CD4-positive, CD25-positive, alpha-beta regulatory T cell (primary cell): ENCODE measurements around the gene APOA4. TPM values are rescaled to one million over a fixed set of nuclear protein-coding genes. Genes with fewer than 3 reads are reported as not detected.

Experiments used
- ATAC-seq, 2 donors: fragments of 150-1000 bp; cut with Tn5 transposase; one replicate each; pipeline ENCODE4 v1.10.0; 2021; ENCODE audit warnings: low read depth in 2 of 2, moderate number of reproducible peaks in 2 of 2, moderate library complexity in 1 of 2
- DNase-seq, 3 donors: peaks; one replicate each; pipeline versions ENCODE4 v3.0.0 to v3.0.0-alpha.2; 2012 to 2022; ENCODE audit warnings: mixed read lengths in 1 of 3
- H3K27ac ChIP-seq: one replicate; pipeline ENCODE4 v1.7.0; 2013; ENCODE audit warnings: mild to moderate bottlenecking, low read length; ENCODE audit not compliant: insufficient read depth, poor library complexity, severe bottlenecking
- H3K27me3 ChIP-seq: one replicate; pipeline ENCODE4 v1.7.0; 2013; ENCODE audit warnings: low read length; ENCODE audit not compliant: control insufficient read depth, insufficient read depth
- H3K36me3 ChIP-seq: one replicate; pipeline ENCODE4 v1.7.0; 2013; ENCODE audit warnings: mild to moderate bottlenecking, low read length, moderate library complexity; ENCODE audit not compliant: control insufficient read depth, insufficient read depth
- H3K4me1 ChIP-seq: 2 replicates; pipeline ENCODE4 v1.7.0; 2013; ENCODE audit warnings: mild to moderate bottlenecking, low read length; ENCODE audit not compliant: insufficient read depth, control insufficient read depth, poor library complexity, severe bottlenecking
- H3K4me3 ChIP-seq: one replicate; pipeline ENCODE4 v1.7.0; 2013; ENCODE audit warnings: low read depth, mild to moderate bottlenecking, low read length, moderate library complexity
- H3K9me3 ChIP-seq, 2 experiments: 1 replicate in 1 of 2; 2 replicates in 1 of 2; pipeline ENCODE4 v1.7.0; 2013; ENCODE audit warnings: low read length in 2 of 2, mild to moderate bottlenecking in 1 of 2, moderate library complexity in 1 of 2; ENCODE audit not compliant: control insufficient read depth in 2 of 2
- H3K27ac Mint-ChIP-seq, 3 donors: one replicate each; pipeline ENCODE4 v1.8.0; 2020 to 2022; ENCODE audit warnings: mild to moderate bottlenecking in 3 of 3, mixed read lengths in 3 of 3, moderate library complexity in 2 of 3
- H3K27me3 Mint-ChIP-seq: one replicate; pipeline ENCODE4 v1.8.0; 2022; ENCODE audit warnings: mild to moderate bottlenecking, mixed read lengths
- H3K36me3 Mint-ChIP-seq: one replicate; pipeline ENCODE4 v1.8.0; 2020; ENCODE audit warnings: mixed read lengths
- H3K4me1 Mint-ChIP-seq, 4 donors: one replicate each; pipeline ENCODE4 v1.8.0; 2020 to 2022; ENCODE audit warnings: mixed read lengths in 4 of 4, mild to moderate bottlenecking in 1 of 4
- H3K4me3 Mint-ChIP-seq, 4 donors: one replicate each; pipeline ENCODE4 v1.8.0; 2020 to 2022; ENCODE audit warnings: mild to moderate bottlenecking in 4 of 4, mixed read lengths in 4 of 4, moderate library complexity in 3 of 4
- H3K9me3 Mint-ChIP-seq, 7 donors: one replicate each; pipeline ENCODE4 v1.8.0; 2020 to 2022; ENCODE audit warnings: mixed read lengths in 7 of 7, mild to moderate bottlenecking in 3 of 7, moderate library complexity in 2 of 7
- polyA plus RNA-seq, 4 donors: library from polyadenylated mRNA; unstranded; fragments of 300-500 nt; fragmentation: Illumina TruSeq; gene quantifications; one replicate each; pipeline ENCODE4 v1.2.3, GENCODE V29; 2021
- total RNA-seq: library from RNA; stranded (reverse); gene quantifications from one replicate; pipeline ENCODE4 v1.2.3, GENCODE V29; 2022

Gene APOA4
- total and polyA plus RNA-seq, 5 donors from 2014 or later, result not detected

GRCh38 chr11:116828632-116829524, 5.8 kb upstream of the APOA4 start:
- H3K27ac ChIP-seq, result no peak overlapping the region
- no peak overlapping the region for H3K4me3 ChIP-seq
- no peaks in the 10 kb centered on the region for H3K27me3 Mint-ChIP-seq
- no peak for ATAC-seq
- H3K4me1 Mint-ChIP-seq, result no peaks in the 10 kb centered on the region
- H3K27me3 ChIP-seq, result no peaks in the 10 kb centered on the region
- DNase-seq, result no peak
- no peak overlapping the region for H3K4me3 Mint-ChIP-seq
- no peaks in the 10 kb centered on the region for H3K36me3 Mint-ChIP-seq
- no peaks in the 10 kb centered on the region for H3K4me1 ChIP-seq
- no peaks in the 10 kb centered on the region for H3K9me3 ChIP-seq
- H3K36me3 ChIP-seq, result no peaks in the 10 kb centered on the region
- H3K27ac Mint-ChIP-seq, result no peak overlapping the region
- no peaks in the 10 kb centered on the region for H3K9me3 Mint-ChIP-seq

- Mint-ChIP-seq H3K4me3 (no peak overlapping the region), H3K9me3 (no peaks in the 10 kb centered on the region)
These were observed 4.4 kb upstream of the APOA4 start for GRCh38 chr11:116827461-116827860.

GRCh38 chr11:116826751-116827431, 3.8 kb upstream of the APOA4 start:
- Histone ChIP-seq H3K9me3 (no peaks in the 10 kb centered on the region), H3K27me3 (no peaks in the 10 kb centered on the region), H3K4me1 (no peaks in the 10 kb centered on the region), H3K36me3 (no peaks in the 10 kb centered on the region), H3K4me3 (no peak overlapping the region), H3K27ac (no peak overlapping the region)
- Mint-ChIP-seq H3K4me3 (no peak overlapping the region), H3K9me3 (no peaks in the 10 kb centered on the region), H3K27ac (no peak overlapping the region), H3K36me3 (no peaks in the 10 kb centered on the region), H3K27me3 (no peaks in the 10 kb centered on the region), H3K4me1 (no peaks in the 10 kb centered on the region)
- no peak for DNase-seq
- ATAC-seq, result no peak

More at GRCh38 chr11:116827461-116827860, 4.4 kb upstream of the APOA4 start:
- ATAC-seq (no peak), DNase-seq (no peak)
- Histone ChIP-seq H3K27me3 (no peaks in the 10 kb centered on the region), H3K4me3 (no peak overlapping the region), H3K9me3 (no peaks in the 10 kb centered on the region), H3K27ac (no peak overlapping the region), H3K36me3 (no peaks in the 10 kb centered on the region), H3K4me1 (no peaks in the 10 kb centered on the region)
- peak overlapping the region in 1 of 3 donors; percentile 67 for H3K27ac Mint-ChIP-seq
- H3K27me3 Mint-ChIP-seq, result no peaks in the 10 kb centered on the region
- H3K36me3 Mint-ChIP-seq, result no peaks in the 10 kb centered on the region
- no peaks in the 10 kb centered on the region for H3K4me1 Mint-ChIP-seq

- Mint-ChIP-seq H3K4me3 (no peak overlapping the region), H3K4me1 (no peaks in the 10 kb centered on the region), H3K9me3 (no peaks in the 10 kb centered on the region), H3K27ac (no peak overlapping the region), H3K36me3 (no peaks in the 10 kb centered on the region), H3K27me3 (no peaks in the 10 kb centered on the region)
- Histone ChIP-seq H3K4me1 (no peaks in the 10 kb centered on the region), H3K27ac (no peak overlapping the region), H3K27me3 (no peaks in the 10 kb centered on the region), H3K4me3 (no peak overlapping the region), H3K36me3 (no peaks in the 10 kb centered on the region), H3K9me3 (no peaks in the 10 kb centered on the region)
- DNase-seq, result no peak
- no peak for ATAC-seq
These were observed 3.0 kb upstream of the APOA4 start for GRCh38 chr11:116825854-116826750.

- H3K9me3 ChIP-seq, result no peaks in the 10 kb centered on the region
- no peak overlapping the region for H3K27ac Mint-ChIP-seq
- H3K9me3 Mint-ChIP-seq, result no peaks in the 10 kb centered on the region
- no peak overlapping the region for H3K4me3 ChIP-seq
- no peaks in the 10 kb centered on the region for H3K27me3 Mint-ChIP-seq
- no peak overlapping the region for H3K27ac ChIP-seq
- no peaks in the 10 kb centered on the region for H3K36me3 ChIP-seq
- H3K4me1 ChIP-seq, result no peaks in the 10 kb centered on the region
- H3K4me3 Mint-ChIP-seq, result no peak overlapping the region
- no peaks in the 10 kb centered on the region for H3K27me3 ChIP-seq
- DNase-seq, result no peak
- no peak for ATAC-seq
- no peaks in the 10 kb centered on the region for H3K4me1 Mint-ChIP-seq
- H3K36me3 Mint-ChIP-seq, result no peaks in the 10 kb centered on the region
These were observed 2.3 kb upstream of the APOA4 start for GRCh38 chr11:116825434-116825833.

- no peak for ATAC-seq
- H3K4me1 Mint-ChIP-seq, result no peaks in the 10 kb centered on the region
These were observed 529 bp downstream of the APOA4 start for GRCh38 chr11:116822575-116822974.

GRCh38 chr11:116821050-116821918, 1.8 kb downstream of the APOA4 start:
- no peaks in the 10 kb centered on the region for H3K27me3 Mint-ChIP-seq
- H3K4me3 ChIP-seq, result no peak overlapping the region
- H3K4me1 Mint-ChIP-seq, result no peaks in the 10 kb centered on the region
- H3K9me3 Mint-ChIP-seq, result no peaks in the 10 kb centered on the region
- ATAC-seq (no peak), DNase-seq (no peak)
- no peak overlapping the region for H3K27ac ChIP-seq
- H3K4me1 ChIP-seq, result no peaks in the 10 kb centered on the region
- H3K36me3 Mint-ChIP-seq, result no peaks in the 10 kb centered on the region
- no peaks in the 10 kb centered on the region for H3K9me3 ChIP-seq
- no peaks in the 10 kb centered on the region for H3K27me3 ChIP-seq
- no peak overlapping the region for H3K4me3 Mint-ChIP-seq
- H3K27ac Mint-ChIP-seq, result no peak overlapping the region
- H3K36me3 ChIP-seq, result no peaks in the 10 kb centered on the region

More at GRCh38 chr11:116822575-116822974, 529 bp downstream of the APOA4 start:
- H3K36me3 ChIP-seq, result no peaks in the 10 kb centered on the region
- no peaks in the 10 kb centered on the region for H3K9me3 Mint-ChIP-seq
- no peak for DNase-seq
- H3K36me3 Mint-ChIP-seq, result no peaks in the 10 kb centered on the region
- no peak overlapping the region for H3K27ac ChIP-seq
- H3K4me3 Mint-ChIP-seq, result no peak overlapping the region
- no peaks in the 10 kb centered on the region for H3K27me3 ChIP-seq
- H3K27me3 Mint-ChIP-seq, result no peaks in the 10 kb centered on the region
- no peaks in the 10 kb centered on the region for H3K9me3 ChIP-seq
- H3K27ac Mint-ChIP-seq, result no peak overlapping the region
- no peak overlapping the region for H3K4me3 ChIP-seq
- no peaks in the 10 kb centered on the region for H3K4me1 ChIP-seq
